Endothelial cell (in vitro differentiated cells): ENCODE measurements around the gene CHST1. TPM values are rescaled to one million over a fixed set of nuclear protein-coding genes. Genes with fewer than 3 reads are reported as not detected.

Experiments
- DNase-seq: peaks from one replicate; pipeline ENCODE4 v3.0.0; 2021; ENCODE audit warnings: low spot score
- H3K27ac Mint-ChIP-seq: one replicate; pipeline ENCODE4 v1.8.0; 2021; ENCODE audit warnings: mixed read lengths, inconsistent platforms; ENCODE audit not compliant: unreplicated experiment
- H3K27me3 Mint-ChIP-seq: one replicate; pipeline ENCODE4 v1.8.0; 2021; ENCODE audit warnings: mild to moderate bottlenecking, moderate library complexity, mixed read lengths, inconsistent platforms; ENCODE audit not compliant: unreplicated experiment
- H3K36me3 Mint-ChIP-seq: one replicate; pipeline ENCODE4 v1.8.0; 2021; ENCODE audit warnings: mild to moderate bottlenecking, low read depth, mixed read lengths, inconsistent platforms; ENCODE audit not compliant: unreplicated experiment
- H3K4me1 Mint-ChIP-seq: one replicate; pipeline ENCODE4 v1.8.0; 2021; ENCODE audit warnings: mild to moderate bottlenecking, mixed read lengths, inconsistent platforms; ENCODE audit not compliant: unreplicated experiment
- H3K4me3 Mint-ChIP-seq: one replicate; pipeline ENCODE4 v1.8.0; 2021; ENCODE audit warnings: mild to moderate bottlenecking, mixed read lengths, inconsistent platforms; ENCODE audit not compliant: unreplicated experiment
- H3K9me3 Mint-ChIP-seq: one replicate; pipeline ENCODE4 v1.8.0; 2021; ENCODE audit warnings: mixed read lengths, inconsistent platforms; ENCODE audit not compliant: unreplicated experiment
- CTCF ChIP-seq: fragments of 200-600 bp; sonication (generic); IDR thresholded peaks from one replicate; pipeline ENCODE4 v1.5.0; 2021; ENCODE audit warnings: antibody characterized with exemption; ENCODE audit not compliant: unreplicated experiment
- total RNA-seq: library from RNA; stranded (reverse); fragmentation: NEBNext Ultra II Directional; extraction: Animal tissue kit (Norgen Biotek cat#: 25700); gene quantifications from one replicate; pipeline ENCODE4 v1.2.1, GENCODE V29; 2021; ENCODE audit not compliant: unreplicated experiment

Gene CHST1
- total RNA-seq, 1 donor from 2014 or later, result 275 TPM

GRCh38 chr11:45635907-45636306, 29.5 kb downstream of the CHST1 start:
- peaks cover 7% of the 10 kb centered on the region for H3K27me3 Mint-ChIP-seq

GRCh38 chr11:45625611-45626010, 39.8 kb downstream of the CHST1 start:
- no peak for DNase-seq
- H3K36me3 Mint-ChIP-seq, result peaks cover 11% of the 10 kb centered on the region
- H3K4me1 Mint-ChIP-seq, result peaks cover 19% of the 10 kb centered on the region
- no peak for TF ChIP-seq CTCF
- H3K4me3 Mint-ChIP-seq, result no peak overlapping the region
- peaks cover 7% of the 10 kb centered on the region for H3K27me3 Mint-ChIP-seq
- no peak overlapping the region for H3K27ac Mint-ChIP-seq
- peaks cover 5% of the 10 kb centered on the region for H3K9me3 Mint-ChIP-seq

More at GRCh38 chr11:45635907-45636306, 29.5 kb downstream of the CHST1 start:
- TF ChIP-seq CTCF, result no peak
- H3K4me1 Mint-ChIP-seq, result peaks cover 4% of the 10 kb centered on the region
- H3K27ac Mint-ChIP-seq, result no peak overlapping the region
- peaks cover 11% of the 10 kb centered on the region for H3K9me3 Mint-ChIP-seq
- DNase-seq, result no peak
- peaks cover 24% of the 10 kb centered on the region for H3K36me3 Mint-ChIP-seq
- H3K4me3 Mint-ChIP-seq, result no peak overlapping the region

GRCh38 chr11:45624095-45624494, 41.3 kb downstream of the CHST1 start:
- no peak for DNase-seq
- Mint-ChIP-seq H3K9me3 (peaks cover 5% of the 10 kb centered on the region), H3K27ac (no peak overlapping the region), H3K4me3 (no peak overlapping the region), H3K27me3 (peaks cover 9% of the 10 kb centered on the region), H3K36me3 (peaks cover 18% of the 10 kb centered on the region), H3K4me1 (peaks cover 25% of the 10 kb centered on the region)
- TF ChIP-seq CTCF, result no peak

GRCh38 chr11:45622861-45623260, 42.6 kb downstream of the CHST1 start:
- Mint-ChIP-seq H3K36me3 (peaks cover 19% of the 10 kb centered on the region), H3K27ac (no peak overlapping the region)
- TF ChIP-seq CTCF, result no peak

GRCh38 chr11:45622283-45622682, 43.1 kb downstream of the CHST1 start:
- H3K9me3 Mint-ChIP-seq, result no peaks in the 10 kb centered on the region
- DNase-seq, result no peak
- H3K27ac Mint-ChIP-seq, result no peak overlapping the region
- H3K36me3 Mint-ChIP-seq, result peaks cover 20% of the 10 kb centered on the region
- peaks cover 41% of the 10 kb centered on the region for H3K4me1 Mint-ChIP-seq
- no peak overlapping the region for H3K4me3 Mint-ChIP-seq
- peaks cover 9% of the 10 kb centered on the region for H3K27me3 Mint-ChIP-seq
- TF ChIP-seq CTCF, result no peak

More at GRCh38 chr11:45622861-45623260, 42.6 kb downstream of the CHST1 start:
- Mint-ChIP-seq H3K9me3 (peaks cover 5% of the 10 kb centered on the region), H3K27me3 (peaks cover 9% of the 10 kb centered on the region), H3K4me3 (no peak overlapping the region), H3K4me1 (peaks cover 35% of the 10 kb centered on the region)
- no peak for DNase-seq
